NCI-H345 treated with DMSO at 0.1 percent for 48 hours (cell line): ENCODE results near the gene DDIT4L.
"Not testable (repeated sequence)": the region's sequence is repeated elsewhere in the genome, so short reads cannot be mapped to it uniquely, and the experiment has no call there.

ENCODE experiments used
- DNase-seq: peaks from one replicate; lab custom pipeline; 2025; ENCODE audit not compliant: unreplicated experiment; lab: John Stamatoyannopoulos, UW

Gene DDIT4L

DNA sequence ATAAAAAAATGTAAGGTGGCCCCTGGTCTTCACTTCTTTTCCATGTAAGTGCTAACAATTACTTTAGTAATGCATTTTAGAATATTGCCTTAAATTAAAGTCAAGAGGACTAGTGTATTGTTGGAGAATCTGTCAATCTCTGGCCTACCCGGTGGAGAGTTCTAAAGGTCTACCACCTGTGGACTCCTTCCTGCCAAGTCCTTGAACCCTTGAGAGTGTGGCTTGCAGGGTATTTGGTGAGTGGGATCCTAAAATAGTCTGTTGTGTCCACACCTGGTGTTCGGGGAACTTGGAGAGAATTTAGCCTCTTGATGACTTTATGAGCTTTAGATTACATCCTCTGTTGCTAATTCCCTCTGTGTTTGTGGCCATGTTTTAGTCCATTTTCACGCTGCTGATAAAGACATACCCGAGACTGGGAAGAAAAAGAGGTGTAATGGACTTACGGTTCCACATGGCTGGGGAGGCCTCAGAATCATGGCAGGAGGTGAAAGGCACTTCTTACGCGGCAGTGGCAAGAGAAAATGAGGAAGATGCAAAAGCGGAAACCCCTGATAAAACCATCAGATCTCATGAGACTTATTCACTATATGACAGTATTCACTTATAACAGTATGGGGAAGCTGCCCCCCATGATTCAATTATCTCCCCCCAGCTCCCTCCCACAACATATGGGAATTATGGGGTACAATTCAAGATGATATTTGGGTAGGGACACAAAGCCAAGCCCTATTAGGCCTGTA is 23.8 kb downstream of the DDIT4L start:
- no peak for DNase-seq

DNA sequence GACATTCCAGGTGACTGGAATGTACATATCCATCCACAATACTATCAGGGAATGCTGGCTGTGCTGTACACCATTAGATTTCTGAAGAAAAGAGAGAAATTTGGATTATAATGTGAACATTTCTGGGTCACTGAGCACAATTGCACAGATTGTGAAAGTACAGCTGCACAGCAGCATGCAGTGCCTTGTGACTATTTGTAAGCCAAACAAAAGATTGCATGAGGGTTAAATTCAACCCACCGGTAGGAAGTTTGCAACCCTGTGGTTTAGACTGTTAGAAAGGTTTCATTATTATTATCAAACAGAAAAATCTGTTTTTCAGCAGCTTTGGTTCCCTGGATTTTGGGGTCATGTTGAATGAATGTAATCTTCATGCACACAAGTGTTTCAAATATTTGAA is 24.5 kb downstream of the DDIT4L start:
- DNase-seq, result no peak

GRCh38 chr4:100164808-100165760 is 25.2 kb downstream of the DDIT4L start:
- DNase-seq, result no peak

- DNase-seq, result no peak
These were observed 28.1 kb downstream of the DDIT4L start for GRCh38 chr4:100162027-100162685.

DNA sequence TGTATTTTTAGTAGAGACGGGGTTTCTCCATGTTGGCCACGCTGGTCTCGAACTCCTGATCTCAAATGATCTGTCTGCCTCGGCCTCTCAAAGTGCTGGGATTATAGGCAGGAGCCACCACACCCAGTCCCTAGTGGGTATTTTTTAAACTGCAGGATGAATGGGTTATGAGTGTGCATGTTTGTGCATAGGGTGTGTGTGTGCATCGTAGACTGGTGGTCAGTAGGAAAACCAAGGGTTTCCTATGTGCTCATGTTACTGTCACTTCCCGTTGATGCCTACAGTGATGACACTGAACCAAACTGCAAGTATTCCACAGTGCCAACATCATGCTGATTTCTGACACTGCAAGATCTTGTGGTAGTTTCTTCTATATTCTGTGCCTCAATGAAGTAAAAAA is 41.1 kb downstream of the DDIT4L start:
- no peak for DNase-seq

DNA sequence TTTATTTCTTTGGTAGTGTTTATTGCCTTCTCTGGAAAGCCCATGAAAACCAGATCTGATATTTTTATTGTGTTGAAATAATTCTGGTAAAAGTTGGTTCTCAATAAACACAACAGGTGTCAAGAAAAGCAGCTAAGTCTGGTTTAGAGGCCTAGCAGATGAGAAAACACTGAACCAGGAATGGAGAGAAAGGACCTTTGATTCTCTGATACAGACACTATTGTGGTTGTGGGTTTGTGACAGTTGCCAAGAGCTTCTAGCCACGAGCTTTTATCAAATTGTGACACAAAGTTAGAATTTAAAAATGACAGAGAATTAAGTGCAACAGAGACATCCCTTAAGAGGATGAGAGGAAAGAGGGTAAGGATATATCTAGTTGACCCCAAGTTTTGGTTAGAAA is 42.6 kb downstream of the DDIT4L start:
- DNase-seq, result no peak

DNA sequence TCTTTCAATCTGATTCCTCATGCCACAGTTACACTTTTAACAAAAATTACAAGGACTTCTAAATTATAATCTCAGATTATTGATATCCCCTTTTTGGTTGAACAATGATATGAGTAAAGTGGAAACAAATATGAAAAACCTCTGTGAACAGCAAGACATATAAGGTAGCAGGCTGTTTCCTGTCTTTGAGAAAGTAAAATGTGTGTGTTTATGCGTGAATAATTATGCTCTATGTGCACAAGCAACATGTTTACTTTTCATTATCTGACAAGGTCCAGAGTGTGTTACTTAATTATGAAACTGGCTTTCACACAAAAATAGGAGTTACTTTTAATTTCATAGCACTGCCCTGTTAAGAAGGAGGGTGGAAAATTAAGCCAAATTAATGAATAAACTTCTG is 43.1 kb downstream of the DDIT4L start:
- DNase-seq, result no peak

DNA sequence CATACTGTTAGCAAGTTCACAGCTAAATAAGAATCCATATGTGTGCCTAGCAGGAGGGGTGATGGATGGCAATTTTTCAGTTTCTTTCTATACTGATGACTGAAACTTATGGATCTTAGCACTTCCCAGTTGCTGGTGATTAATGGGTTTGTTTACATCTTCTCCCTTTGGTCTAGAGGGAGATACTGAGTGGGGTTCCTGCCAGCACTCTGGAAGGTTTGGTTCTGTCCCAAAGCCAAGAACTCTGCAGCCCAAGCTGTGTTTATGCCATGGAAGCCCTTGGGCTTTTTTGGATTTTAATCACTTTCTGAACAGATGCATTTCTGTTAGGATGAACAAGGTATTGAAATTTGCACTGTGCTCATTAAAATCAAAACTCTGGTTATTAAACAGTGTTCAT is 43.5 kb downstream of the DDIT4L start:
- DNase-seq, result no peak

DNA sequence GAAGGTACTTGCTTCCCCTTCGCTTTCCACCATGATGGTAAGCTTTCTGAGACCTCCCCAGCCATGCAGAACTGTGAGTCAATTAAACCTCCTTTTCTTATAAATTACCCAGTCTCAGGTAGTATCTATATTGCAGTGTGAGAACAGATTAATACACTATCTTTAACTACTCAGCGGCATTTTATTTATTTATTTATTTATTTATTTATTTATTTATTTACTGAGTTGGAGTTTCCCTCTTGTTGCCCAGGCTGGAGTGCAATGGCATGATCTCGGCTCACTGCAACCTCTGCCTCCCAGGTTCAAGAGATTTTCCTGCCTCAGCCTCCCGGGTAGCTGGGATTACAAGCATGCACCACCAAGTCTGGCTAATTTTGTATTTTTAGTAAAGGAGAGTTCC is 52.9 kb downstream of the DDIT4L start:
- DNase-seq, result not testable (repeated sequence)
